KBM-7 (cell line): ENCODE data around the gene SDK2.

Experiments used
- DNase-seq: peaks from one replicate; pipeline ENCODE4 v3.0.0-alpha.2; 2015
- in situ Hi-C: fragments of 300-500 bp; cut with MboI; formaldehyde crosslinking; loops from 2 replicates; pipeline ENCODE4 v1.14.3; 2020; ENCODE audit warnings: low sequenced_read_pairs, low pct_unique_long_range_greater_than_20kb, mixed read lengths

Gene SDK2

GRCh38 chr17:73594025-73594424, 50.2 kb downstream of the SDK2 start:
- in situ Hi-C loops = no loop called here
- no peak for DNase-seq

DNA sequence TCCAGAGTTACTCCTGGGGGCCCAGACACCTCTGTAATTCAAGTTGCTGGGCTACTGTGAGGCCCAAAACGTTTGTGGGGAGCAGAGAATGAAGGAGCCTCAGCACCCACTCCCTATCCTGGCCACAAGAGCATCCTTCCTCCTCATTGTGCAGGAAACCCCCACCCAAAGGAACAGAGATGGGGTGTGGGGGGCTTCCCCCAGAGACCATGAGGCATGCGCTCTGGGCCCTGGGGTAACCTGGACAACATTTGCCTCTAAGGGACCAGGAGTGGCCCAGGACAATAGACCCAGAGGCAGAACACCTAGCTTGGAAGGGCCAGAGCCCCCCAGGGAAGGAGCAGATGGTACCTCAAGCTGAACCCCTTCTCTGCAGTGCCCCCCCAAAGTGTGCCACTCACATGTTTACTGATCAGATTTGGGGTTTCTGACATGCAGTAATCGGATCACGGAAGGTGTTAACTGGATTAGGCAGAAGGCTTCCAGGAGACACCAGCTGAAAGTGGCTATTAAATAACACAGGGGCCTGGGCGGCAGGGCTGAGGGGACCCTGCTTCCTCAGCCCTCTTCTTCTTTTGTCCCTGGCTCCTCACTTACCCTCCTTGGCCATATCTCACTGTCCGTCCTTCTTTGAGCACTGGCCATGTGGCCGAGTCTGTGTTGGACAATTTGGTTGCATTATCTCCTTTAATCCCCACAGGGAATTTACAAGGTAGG, 50.8 kb downstream of the SDK2 start:
- in situ Hi-C loops = no loop called here
- DNase-seq = no peak

GRCh38 chr17:73592501-73592961, 51.7 kb downstream of the SDK2 start:
- in situ Hi-C loops = no loop called here
- DNase-seq = no peak

DNA sequence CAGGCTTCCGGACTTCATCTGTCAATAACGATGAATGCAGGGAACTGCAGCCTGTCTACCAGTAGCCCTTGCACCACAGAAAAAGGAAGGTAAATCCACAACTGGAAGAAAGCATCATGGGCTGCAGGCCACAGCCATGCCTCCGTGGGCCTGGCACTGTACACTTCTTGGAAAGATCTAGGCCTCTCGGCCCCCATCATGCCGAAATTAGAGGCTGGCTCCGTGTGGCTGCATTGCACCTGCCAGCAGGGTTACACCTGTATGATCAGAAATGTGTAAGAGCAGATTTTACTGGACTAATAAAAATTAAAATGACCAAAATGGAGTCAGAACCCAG, 52.2 kb downstream of the SDK2 start:
- in situ Hi-C loops = no loop called here
- DNase-seq = no peak

GRCh38 chr17:73591296-73592078, 52.8 kb downstream of the SDK2 start:
- DNase-seq = peak; percentile 34
- in situ Hi-C loops = no loop called here

DNA sequence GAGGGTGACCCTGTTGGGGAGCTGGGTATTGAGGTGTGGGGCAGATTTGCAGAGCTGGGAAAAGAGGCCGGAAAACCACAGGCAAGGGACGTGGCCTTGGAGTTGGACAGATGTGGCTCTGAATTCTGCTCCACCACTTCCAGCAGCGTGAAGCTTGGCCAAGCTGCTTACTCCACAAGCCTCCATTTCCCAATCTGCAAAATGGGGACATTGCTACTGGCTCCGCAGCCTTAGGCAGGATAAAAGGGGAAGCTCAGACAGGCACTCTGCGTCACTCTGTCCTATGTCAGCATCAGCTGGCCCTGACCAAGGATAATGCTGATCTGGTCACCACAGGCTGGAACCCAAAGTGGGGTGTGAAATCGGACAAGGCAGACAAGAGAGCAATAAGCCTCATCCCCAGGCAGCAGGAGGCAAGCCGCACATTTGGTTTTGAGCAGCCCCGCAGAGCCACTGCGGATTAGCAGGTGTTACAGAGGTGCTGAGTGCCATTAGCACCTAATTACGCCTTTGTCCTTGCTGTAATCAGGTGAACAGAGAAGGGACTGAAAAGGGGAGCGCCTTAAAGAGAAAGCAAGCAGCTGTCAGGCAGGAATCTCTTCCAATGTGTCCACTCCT, 54.8 kb downstream of the SDK2 start:
- in situ Hi-C loops = no loop called here
- no peak for DNase-seq

GRCh38 chr17:73588891-73589290, 55.4 kb downstream of the SDK2 start:
- DNase-seq = no peak
- in situ Hi-C loops = no loop called here

DNA sequence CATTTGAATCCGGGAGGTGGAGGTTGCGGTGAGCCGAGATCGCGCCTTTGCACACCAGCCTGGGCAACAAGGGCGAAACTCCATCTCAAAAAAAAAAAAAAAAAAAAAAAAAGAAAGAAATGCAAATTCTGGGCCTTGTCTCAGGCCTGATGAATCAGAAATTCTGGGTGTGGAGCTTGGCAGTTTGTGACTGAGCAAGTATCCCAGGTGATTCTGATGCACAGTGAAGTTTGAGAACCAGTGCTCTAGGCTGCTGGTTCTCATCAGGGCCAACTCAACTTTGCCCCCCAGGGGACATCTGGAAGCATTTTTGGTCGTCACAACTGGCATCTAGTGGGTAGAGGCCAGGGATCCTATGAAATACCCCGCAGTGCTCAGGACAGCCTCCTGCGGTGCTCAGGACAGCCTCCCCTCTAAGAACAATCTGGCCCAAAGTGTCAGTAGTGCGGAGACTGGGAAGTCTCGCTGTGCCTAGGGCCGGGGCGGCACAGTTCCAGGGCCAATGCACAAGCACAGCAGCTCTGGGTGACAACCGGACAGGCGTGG, 55.9 kb downstream of the SDK2 start:
- in situ Hi-C loops = no loop called here
- DNase-seq = no peak

DNA sequence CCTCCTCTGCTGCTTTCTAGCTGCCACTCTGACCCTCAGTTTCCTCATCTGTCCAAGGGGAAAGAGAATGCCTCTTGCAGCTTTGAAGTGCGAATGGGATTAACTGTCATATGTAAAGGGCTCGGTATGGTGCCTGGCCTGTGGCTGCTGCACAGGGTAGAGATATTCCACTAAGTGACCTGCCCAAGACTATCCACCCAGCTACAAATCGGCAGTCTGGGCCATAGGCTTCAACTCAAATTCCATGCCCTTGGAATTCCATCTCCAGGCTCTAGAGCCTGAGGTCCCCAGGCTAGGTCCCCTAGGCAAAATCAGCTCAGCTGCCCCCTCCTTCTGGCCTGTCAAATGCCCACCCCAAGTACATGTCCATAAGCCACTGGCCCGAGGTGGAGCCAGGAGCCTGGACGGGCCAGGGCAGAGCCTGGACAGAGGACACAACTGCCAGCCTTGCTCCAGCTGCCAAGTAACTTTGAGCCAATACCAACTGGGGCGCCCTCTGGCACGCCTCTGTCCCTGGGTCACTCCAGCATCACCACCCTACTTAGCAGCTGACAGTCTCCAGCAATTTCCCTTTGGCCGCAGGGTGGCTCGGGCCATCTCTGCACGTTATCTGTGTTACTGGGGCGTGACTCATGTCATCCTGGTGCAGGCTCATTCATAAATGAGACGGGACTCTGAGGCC, 57.2 kb downstream of the SDK2 start:
- in situ Hi-C loops = no loop called here

GRCh38 chr17:73586275-73586832, 57.9 kb downstream of the SDK2 start:
- no peak for DNase-seq
- in situ Hi-C loops = no loop called here

More for the DNA sequence above, 57.2 kb downstream of the SDK2 start:
- no peak for DNase-seq

- in situ Hi-C loops = no loop called here
- DNase-seq = no peak
These were observed 58.7 kb downstream of the SDK2 start for GRCh38 chr17:73585583-73585982.

- in situ Hi-C loops = no loop called here
- DNase-seq = no peak
These were observed 59.3 kb downstream of the SDK2 start for GRCh38 chr17:73584987-73585386.

- DNase-seq = no peak
- in situ Hi-C loops = no loop called here
These were observed 60.2 kb downstream of the SDK2 start for GRCh38 chr17:73584049-73584448.

- no peak for DNase-seq
- in situ Hi-C loops = no loop called here
These were observed 61.4 kb downstream of the SDK2 start for GRCh38 chr17:73582821-73583220.

DNA sequence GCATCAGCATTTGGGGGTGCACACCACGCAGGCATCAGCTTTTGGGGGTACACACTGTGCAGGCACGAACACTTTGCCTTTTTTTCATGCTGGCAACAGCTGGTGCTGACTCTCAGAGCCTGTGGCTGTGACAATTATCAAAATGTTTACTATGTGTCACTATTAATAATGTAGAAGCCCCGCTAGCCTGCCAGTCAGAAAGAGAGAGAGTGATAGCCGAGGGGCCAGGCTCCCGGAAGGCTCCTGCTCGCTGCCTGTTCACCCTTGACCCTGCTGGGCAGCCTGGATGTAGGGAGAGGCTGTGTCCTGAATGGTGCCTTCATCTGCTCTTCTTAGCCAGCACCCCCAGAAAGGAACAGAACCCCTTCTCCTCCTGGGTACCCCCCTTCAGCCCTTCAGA, 61.9 kb downstream of the SDK2 start:
- in situ Hi-C loops = no loop called here
- DNase-seq = no peak

- DNase-seq = no peak
- in situ Hi-C loops = no loop called here
These were observed 62.9 kb downstream of the SDK2 start for GRCh38 chr17:73581379-73581778.

GRCh38 chr17:73580073-73580710, 64.1 kb downstream of the SDK2 start:
- DNase-seq = no peak
- in situ Hi-C loops = no loop called here

DNA sequence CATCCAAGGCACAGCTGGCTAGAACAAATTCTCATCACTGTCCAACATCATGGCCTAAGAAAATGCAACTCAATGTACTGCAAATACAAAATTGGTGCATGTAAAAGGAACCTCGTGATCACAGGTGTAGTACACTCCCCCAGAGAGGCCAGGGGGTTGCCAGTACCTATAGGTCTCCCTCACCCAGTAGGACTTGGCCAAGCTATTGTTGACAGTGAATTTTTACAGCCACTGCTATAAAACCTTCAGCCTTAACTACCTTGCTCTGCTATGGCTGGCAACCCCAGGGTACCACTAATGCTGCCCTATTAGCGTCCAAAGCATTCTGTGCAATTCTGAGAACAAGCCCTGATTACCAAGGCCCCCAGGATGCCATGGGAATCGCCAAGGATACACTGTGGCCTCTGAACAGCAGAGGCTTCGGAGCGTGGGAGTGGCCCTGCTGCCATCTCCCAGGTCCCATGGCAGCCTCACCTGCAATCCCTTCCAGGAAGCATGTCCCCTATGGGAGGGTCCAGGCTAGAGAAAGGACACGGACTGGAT, 67.6 kb downstream of the SDK2 start:
- DNase-seq = no peak
- in situ Hi-C loops = no loop called here
